SKM-1 (cell line): Measurements from ENCODE around the gene ARRDC4.
"Not testable (repeated sequence)": the region's sequence is repeated elsewhere in the genome, so short reads cannot be mapped to it uniquely, and the experiment has no call there.

Source experiments
- DNase-seq: peaks from one replicate; lab custom pipeline; 2025; ENCODE audit not compliant: unreplicated experiment; lab: John Stamatoyannopoulos, UW

Gene ARRDC4

GRCh38 chr15:97966246-97966645 is 5.7 kb downstream of the ARRDC4 start:
- DNase-seq = no peak

- DNase-seq = no peak
These were observed 6.6 kb downstream of the ARRDC4 start for GRCh38 chr15:97966924-97967620.

GRCh38 chr15:97967881-97968280 is 7.4 kb downstream of the ARRDC4 start:
- no peak for DNase-seq

- DNase-seq = no peak
These were observed 7.9 kb downstream of the ARRDC4 start for GRCh38 chr15:97968380-97968779.

- no peak for DNase-seq
These were observed 11.9 kb downstream of the ARRDC4 start for GRCh38 chr15:97972366-97972765.

DNA sequence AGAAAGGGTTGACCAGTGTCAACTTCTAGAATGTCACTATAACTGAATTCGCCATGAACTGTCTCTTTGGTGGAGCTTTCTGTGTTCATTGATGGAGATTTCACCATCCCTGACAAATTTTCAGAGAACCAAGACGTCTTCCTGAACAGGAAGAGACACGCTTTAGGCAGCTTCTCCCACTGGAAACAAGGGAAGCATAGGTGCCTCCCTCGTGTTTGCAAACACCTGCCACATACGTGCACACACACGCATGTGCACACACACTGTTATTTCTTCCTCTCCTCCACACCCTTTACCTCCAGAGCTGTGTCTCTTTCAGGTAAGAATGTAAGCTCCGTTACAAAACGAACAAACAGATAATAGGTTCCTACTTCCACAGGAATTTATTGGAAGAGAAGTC is 15.6 kb downstream of the ARRDC4 start:
- no peak for DNase-seq

DNA sequence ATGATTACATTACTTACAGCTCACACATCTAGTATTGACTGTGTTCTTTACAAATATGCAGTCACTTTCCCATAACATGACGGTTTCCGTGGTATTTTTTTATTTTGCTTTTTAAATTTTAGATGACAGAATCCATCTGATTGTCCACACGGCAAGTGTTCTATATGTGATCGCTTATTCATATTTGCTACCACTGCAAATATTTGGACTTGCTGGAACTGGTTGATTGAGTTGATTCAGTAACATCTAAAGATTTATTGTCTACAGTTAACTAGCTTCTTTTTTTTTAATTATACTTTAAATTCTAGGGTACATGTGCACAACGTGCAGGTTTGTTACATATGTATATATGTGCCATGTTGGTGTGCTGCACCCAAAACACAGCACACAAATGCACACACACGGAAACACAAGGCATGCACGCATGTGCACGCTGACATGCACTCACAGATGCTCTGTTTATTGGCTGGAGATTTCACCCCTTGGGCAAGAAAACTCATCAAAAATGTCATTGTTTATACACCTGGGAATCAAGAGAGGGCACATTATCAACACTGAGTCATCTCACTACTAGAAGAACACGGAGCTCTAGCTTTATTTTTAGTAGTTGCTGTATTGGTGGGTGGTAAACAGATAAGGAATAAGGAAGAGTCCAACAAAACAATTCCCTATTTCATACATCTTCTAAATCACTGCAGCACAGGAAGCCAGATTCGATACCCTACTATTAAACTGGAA is 16.4 kb downstream of the ARRDC4 start:
- DNase-seq = no peak

- DNase-seq = no peak
These were observed 17.2 kb downstream of the ARRDC4 start for GRCh38 chr15:97977734-97978133.

- DNase-seq = no peak
These were observed 18.1 kb downstream of the ARRDC4 start for GRCh38 chr15:97978401-97979139.

GRCh38 chr15:97979140-97979520 is 18.6 kb downstream of the ARRDC4 start:
- DNase-seq = no peak

GRCh38 chr15:97981058-97981457 is 20.6 kb downstream of the ARRDC4 start:
- DNase-seq = no peak

GRCh38 chr15:97981758-97982157 is 21.3 kb downstream of the ARRDC4 start:
- no peak for DNase-seq

- no peak for DNase-seq
These were observed 23.7 kb downstream of the ARRDC4 start for GRCh38 chr15:97984157-97984556.

GRCh38 chr15:97985979-97986378 is 25.5 kb downstream of the ARRDC4 start:
- DNase-seq = not testable (repeated sequence)

DNA sequence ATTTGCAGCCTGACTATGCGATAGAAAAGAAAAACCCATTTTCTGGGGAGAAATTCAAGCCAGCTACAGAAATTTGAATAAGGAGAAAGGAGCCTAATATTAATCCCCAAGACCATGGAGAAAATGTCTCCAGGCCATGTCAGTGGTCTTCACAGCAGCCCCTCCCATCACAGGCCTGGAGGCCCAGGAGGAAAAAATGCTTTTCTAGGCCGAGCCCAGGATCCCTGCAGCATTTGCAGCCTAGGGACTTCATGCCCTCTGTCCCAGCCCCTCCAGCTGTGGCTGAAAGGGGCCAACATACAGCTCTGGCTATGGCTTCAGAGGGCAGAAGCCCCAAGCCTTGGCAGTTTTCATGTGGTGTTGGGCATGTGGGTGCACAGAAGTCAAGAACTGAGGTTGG is 26.3 kb downstream of the ARRDC4 start:
- DNase-seq = no peak

GRCh38 chr15:97989299-97989698 is 28.8 kb downstream of the ARRDC4 start:
- no peak for DNase-seq

GRCh38 chr15:97991972-97992541 is 31.6 kb downstream of the ARRDC4 start:
- no peak for DNase-seq

DNA sequence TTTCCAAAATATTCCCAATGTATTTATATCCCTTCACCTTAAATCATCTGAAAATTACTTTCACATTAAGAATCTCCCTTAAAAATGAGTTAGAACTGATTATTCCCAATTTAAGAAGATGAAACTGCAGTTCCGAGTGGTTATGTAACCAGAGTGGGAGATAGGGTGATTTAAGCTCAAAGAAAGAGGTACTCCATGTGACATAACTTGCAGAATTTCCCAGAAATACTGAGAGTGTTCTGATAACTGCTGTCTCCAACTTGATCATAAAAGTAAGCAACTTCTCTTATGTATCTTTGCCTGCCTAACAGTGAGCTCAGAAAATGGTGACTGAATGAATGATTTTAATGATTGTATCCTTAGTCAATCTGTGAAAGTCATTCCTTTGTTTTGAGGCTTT is 32.3 kb downstream of the ARRDC4 start:
- no peak for DNase-seq

- DNase-seq = no peak
These were observed 32.8 kb downstream of the ARRDC4 start for GRCh38 chr15:97993310-97993738.

GRCh38 chr15:97994236-97994635 is 33.7 kb downstream of the ARRDC4 start:
- DNase-seq = no peak

GRCh38 chr15:97995192-97995591 is 34.7 kb downstream of the ARRDC4 start:
- DNase-seq = no peak
